Activated T-cell treated with anti-CD3 and anti-CD28 coated beads for 4 hours (primary cell): Measurements from ENCODE around the gene ATP9A.
"Not testable (repeated sequence)": the region's sequence is repeated elsewhere in the genome, so short reads cannot be mapped to it uniquely, and the experiment has no call there.

ENCODE experiments used
- DNase-seq: peaks from one replicate; pipeline ENCODE4 v3.0.0-alpha.2; 2020

Gene ATP9A

GRCh38 chr20:51691703-51692102, 76.5 kb downstream of the ATP9A start:
- DNase-seq, result no peak

GRCh38 chr20:51688600-51689244, 79.5 kb downstream of the ATP9A start:
- DNase-seq, result no peak

GRCh38 chr20:51687630-51688029, 80.6 kb downstream of the ATP9A start:
- DNase-seq, result no peak

GRCh38 chr20:51687108-51687507, 81.1 kb downstream of the ATP9A start:
- no peak for DNase-seq

GRCh38 chr20:51685494-51685893, 82.7 kb downstream of the ATP9A start:
- DNase-seq, result not testable (repeated sequence)

- DNase-seq, result no peak
These were observed 88.0 kb downstream of the ATP9A start for GRCh38 chr20:51680067-51680749.

GRCh38 chr20:51679254-51679921, 88.8 kb downstream of the ATP9A start:
- DNase-seq, result no peak

GRCh38 chr20:51678026-51678697, 90.0 kb downstream of the ATP9A start:
- DNase-seq, result no peak

- DNase-seq, result no peak
These were observed 99.2 kb downstream of the ATP9A start for GRCh38 chr20:51668947-51669346.

GRCh38 chr20:51668515-51668914, 99.7 kb downstream of the ATP9A start:
- DNase-seq, result no peak

GRCh38 chr20:51667491-51667890, 100.7 kb downstream of the ATP9A start:
- no peak for DNase-seq

GRCh38 chr20:51667002-51667408, 101.2 kb downstream of the ATP9A start:
- no peak for DNase-seq

GRCh38 chr20:51666126-51666525, 102.1 kb downstream of the ATP9A start:
- DNase-seq, result no peak

- no peak for DNase-seq
These were observed 102.6 kb downstream of the ATP9A start for GRCh38 chr20:51665543-51666118.

GRCh38 chr20:51661609-51662178, 106.5 kb downstream of the ATP9A start:
- DNase-seq, result peak; percentile 19

- no peak for DNase-seq
These were observed 107.2 kb downstream of the ATP9A start for GRCh38 chr20:51660672-51661608.

- no peak for DNase-seq
These were observed 108.6 kb downstream of the ATP9A start for GRCh38 chr20:51659491-51660050.

GRCh38 chr20:51656726-51657260, 111.4 kb downstream of the ATP9A start:
- no peak for DNase-seq

GRCh38 chr20:51656089-51656488, 112.1 kb downstream of the ATP9A start:
- not testable (repeated sequence) for DNase-seq

- DNase-seq, result no peak
These were observed 113.7 kb downstream of the ATP9A start for GRCh38 chr20:51654495-51654894.

- DNase-seq, result no peak
These were observed 114.1 kb downstream of the ATP9A start for GRCh38 chr20:51654060-51654459.
